HUDEP-2 (cell line): ENCODE data around the gene SF3B4.
A peak's percentile ranks its signal among the peaks of the same experiment; 100 is the strongest.

Experiments used
- DNase-seq, 76 experiments: peaks; one replicate each; lab custom pipeline; 2025; ENCODE audit not compliant: unreplicated experiment in 76 of 76; lab: John Stamatoyannopoulos, UW

Gene SF3B4

DNA sequence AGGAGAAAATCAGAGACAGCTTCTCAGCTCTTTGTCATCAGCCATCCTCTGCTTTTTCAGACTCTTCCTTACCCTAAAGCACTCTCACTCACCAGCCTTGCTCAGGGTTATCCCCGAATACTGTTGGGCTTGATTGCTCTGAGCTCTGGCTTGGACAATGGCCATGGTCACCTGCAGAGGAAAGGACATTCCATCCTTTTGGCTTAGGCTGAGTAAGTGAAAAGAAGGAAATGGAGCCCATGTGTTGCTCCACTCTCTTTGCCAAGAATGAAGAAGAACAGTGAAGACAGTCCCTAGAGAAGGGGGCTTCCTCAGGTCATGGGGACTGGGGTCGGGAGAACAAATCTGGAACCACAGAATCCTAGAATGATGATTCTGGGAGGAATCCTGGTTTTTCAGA, 6.8 kb upstream of the SF3B4 start:
- no peak for DNase-seq

GRCh38 chr1:149933208-149933607, 5.6 kb upstream of the SF3B4 start:
- DNase-seq = no peak

DNA sequence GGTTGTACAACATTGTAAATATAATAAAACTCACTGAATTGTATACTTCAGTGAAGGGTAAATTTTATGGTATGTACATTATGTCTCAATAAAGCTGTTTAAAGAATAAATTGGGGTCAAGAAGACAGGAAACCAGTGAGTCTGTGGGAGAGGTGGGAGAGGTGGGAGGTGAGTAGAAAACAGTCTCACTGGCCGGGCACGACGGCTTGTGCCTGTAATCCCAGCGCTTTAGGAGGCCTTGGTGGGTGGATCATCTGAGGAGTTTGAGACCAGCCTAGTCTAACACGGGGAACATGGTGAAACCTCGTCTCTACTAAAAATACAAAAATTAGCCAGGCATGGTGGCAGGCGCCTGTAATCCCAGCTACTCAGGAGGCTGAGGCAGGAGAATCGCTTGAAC, 4.9 kb upstream of the SF3B4 start:
- no peak for DNase-seq

- no peak for DNase-seq
Measured at GRCh38 chr1:149931212-149931790, 3.7 kb upstream of the SF3B4 start.

DNA sequence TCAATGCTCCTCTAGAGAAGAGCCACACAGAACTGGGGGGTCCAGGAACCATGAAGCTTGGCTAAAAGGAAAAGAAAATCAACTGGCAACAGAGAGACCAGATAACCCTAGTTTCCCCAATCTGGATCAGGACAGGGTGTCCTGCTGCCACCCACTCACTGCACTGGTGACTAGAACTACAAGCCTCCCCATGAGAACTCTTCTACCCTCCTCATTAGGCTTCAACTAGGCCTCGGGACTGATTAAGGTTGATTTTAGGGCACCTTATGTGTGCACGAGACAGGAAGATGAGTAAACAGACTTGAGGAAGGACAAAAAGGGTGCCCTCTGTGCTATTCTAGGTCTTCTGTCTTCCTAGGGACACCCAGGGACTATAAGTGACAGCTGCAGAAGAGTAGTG, 2.3 kb upstream of the SF3B4 start:
- DNase-seq = no peak

DNA sequence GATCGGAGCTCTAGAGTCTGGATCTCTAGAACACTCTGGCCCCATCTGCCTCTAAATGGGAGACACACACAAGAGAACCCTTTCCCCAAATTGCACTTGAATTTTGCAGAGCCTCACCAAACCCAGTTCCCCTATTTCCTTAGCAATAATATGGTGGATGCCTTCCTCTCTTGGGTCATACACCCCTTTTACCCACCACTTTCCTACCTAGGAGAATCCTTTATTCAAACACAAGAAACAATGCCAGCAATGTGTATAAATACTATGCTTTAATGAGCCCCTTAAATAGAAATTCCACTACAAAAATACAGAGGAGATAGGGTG, 760 bp upstream of the SF3B4 start:
- no peak for DNase-seq

DNA sequence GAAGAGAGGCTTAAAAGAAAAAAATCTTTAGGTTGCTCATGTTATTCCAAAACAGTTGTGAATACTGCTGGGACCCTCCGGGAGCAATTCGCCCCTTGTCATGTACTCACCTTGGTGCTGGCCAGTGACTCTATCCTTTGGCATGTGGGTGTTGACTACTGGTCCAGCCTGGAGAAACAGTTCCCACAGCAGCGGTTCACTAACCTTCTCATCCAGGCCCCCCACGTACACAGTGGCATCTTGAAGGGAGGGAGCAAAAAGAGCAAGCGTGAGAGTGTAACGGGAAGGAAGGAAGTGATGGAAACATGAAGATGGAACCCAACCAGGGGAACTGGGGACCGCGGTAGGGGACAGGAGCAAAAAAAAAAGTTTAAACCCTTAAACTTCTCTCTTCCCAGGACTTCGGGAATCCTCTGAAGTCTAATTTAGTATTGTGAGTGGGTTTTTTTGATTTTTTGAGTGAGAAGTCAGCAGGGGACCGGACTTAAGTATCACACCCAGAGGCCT, 494 bp downstream of the SF3B4 start:
- no peak for DNase-seq

DNA sequence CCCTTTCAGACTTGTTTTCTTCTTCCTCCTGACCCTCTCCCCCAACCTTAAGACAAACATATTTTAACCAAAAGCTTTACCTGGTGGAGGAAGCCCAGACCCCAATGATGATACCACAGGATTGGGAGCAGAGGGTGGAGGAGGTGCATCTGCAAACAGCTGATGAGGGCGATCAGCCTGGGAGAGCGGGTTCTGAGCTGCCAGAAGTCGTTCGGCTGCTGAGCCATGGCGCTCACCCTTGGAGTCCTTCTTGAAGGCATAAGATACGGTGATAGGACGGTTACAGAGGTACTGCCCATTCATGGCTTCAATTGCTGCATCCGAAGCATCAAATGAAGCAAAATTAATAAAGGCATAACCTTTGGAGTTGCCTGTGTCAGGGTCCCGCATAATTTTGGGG, 1.3 kb downstream of the SF3B4 start:
- no peak for DNase-seq

- DNase-seq = no peak
Measured at GRCh38 chr1:149925751-149926150, 1.9 kb downstream of the SF3B4 start.

- DNase-seq = peak in 9 of 76 experiments; percentile 6 to 43 (median 13)
Measured at GRCh38 chr1:149925345-149925744, 2.3 kb downstream of the SF3B4 start.

- DNase-seq = peak in 40 of 76 experiments; percentile 7 to 59 (median 26)
Measured at GRCh38 chr1:149923626-149924025, 4.0 kb downstream of the SF3B4 start.

GRCh38 chr1:149917571-149918144, 9.9 kb downstream of the SF3B4 start, which contains the start of gene SV2A:
SV2A (minus strand) TSS chr1:149917844; CDS start chr1:149913840, 4,004 bp downstream.
- no peak for DNase-seq

DNA sequence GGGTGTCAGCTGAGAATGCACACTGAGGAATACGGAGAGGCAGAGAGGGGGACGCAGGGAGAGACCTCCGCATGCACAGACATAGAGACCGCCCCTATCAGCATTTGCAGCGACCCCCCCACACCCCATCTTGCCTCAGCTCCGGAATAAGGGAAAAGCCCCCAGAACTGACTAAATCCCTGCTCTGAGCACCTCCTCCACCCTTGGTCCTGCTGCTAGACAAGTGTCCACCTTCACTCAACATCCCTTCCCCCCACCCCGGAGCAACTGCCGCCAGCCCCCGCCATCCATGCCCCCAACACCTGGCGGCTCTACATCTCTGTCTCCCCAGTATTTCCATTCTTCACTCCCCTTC, 10.7 kb downstream of the SF3B4 start:
- no peak for DNase-seq

- DNase-seq = no peak
Measured at GRCh38 chr1:149916193-149916897, 11.3 kb downstream of the SF3B4 start.

DNA sequence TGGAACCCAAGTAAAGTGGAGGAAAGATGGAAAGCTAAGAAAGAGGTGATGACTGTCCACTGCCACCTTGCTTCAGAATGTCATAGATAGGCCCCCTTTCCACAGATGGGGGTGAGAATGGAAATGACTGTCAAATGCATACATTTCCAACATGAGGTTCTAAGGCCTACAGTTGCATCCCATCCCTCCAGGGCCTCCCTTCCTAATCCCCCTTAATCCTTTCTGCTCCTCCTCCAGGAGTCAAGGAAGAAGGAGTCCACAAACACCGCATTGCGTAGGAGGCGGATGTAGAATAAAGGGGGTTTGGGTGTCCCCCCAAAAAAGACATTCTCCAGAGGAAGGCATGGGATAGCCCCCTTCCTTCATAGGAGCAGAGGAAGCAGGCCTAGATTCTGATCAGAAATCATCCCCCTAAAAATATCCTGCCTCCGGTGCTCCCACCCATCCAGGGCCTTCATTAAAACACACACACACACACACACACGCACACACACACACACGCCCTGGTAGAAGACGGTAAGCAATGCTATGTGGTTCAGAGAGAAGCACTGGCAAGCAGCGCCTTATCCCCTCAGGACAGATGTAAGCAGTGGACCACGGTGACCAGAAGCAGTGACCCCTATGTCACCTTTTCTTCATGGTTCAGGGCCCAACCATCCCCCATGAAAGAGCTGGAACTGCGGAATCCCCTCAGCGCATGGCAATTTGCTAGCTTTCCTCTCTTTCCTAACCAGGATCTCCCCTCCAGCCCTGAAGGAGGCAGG, 12.0 kb downstream of the SF3B4 start:
- DNase-seq = no peak

DNA sequence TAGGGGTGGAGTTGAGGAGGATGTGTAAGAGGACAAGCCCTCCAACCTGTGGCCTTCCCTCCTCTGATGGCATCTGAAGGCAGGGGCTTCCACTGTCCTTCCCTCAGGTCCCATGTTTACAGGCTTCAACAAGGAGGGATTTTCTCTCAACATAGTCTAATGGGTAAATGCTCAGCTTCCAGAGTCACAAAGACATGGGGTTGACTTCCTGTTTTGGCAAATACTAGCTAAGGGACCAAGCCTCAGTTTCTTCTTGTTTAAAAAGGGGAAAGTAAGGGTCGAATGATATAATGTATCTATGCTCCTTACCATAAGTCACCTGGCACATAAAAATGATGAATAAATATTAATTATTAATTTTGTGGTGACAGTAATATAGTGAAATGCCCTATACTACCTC, 13.1 kb downstream of the SF3B4 start:
- no peak for DNase-seq

GRCh38 chr1:149906570-149907075, 21.0 kb downstream of the SF3B4 start:
- peak in 31 of 76 experiments; percentile 3 to 53 (median 24) for DNase-seq

- DNase-seq = no peak
Measured at GRCh38 chr1:149903836-149904491, 23.6 kb downstream of the SF3B4 start.

- DNase-seq = peak in 75 of 76 experiments; percentile 24 to 91 (median 78)
Measured at GRCh38 chr1:149899460-149900284, 27.9 kb downstream of the SF3B4 start, which contains the start of gene BOLA1. BOLA1 (plus strand) TSS chr1:149899568; CDS start chr1:149900060, 492 bp downstream.

DNA sequence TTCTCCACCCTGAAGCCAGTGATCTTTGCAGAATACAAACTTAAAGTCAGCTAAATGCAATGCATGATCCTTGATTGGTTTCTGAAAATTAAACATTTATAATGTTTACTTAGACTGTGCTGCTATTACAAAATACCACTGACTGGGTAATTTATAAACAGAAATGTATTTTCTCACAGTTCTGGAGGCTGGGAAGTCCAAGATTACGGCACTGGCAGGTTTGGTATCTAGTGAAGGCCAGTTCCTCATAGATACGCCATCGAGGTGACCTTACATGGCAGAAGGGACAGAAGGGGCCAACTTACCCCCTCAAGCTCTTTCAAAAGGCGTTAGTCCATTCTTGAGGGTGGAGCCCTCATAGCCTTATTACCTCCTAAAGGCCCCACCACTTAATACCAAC, 31.0 kb downstream of the SF3B4 start:
- no peak for DNase-seq
